Activated T-helper 2 cell treated with anti-CD3 and anti-CD28 coated beads, Interferon-gamma antibody, Interleukin-2, Interleukin-4, amounts not matched to agents 10 μg/mL and 5 μg/mL and 100 μg/mL, durations not matched to agents 14 hours and 24 hours and 36 hours (primary cell): ENCODE results near the gene KDM4B. TPM values are rescaled to one million over a fixed set of nuclear protein-coding genes. Genes with fewer than 3 reads are reported as not detected.
"Not testable (repeated sequence)": the region's sequence is repeated elsewhere in the genome, so short reads cannot be mapped to it uniquely, and the experiment has no call there.

Experiments
- DNase-seq: peaks from one replicate; pipeline ENCODE4 v3.0.0; 2021; ENCODE audit warnings: low spot score
- H3K27ac Mint-ChIP-seq: one replicate; pipeline ENCODE4 v1.8.0; 2021; ENCODE audit warnings: mixed read lengths
- H3K27me3 Mint-ChIP-seq: one replicate; pipeline ENCODE4 v1.8.0; 2021; ENCODE audit warnings: low read depth, mixed read lengths
- H3K36me3 Mint-ChIP-seq: one replicate; pipeline ENCODE4 v1.8.0; 2021; ENCODE audit warnings: low read depth, mixed read lengths
- H3K4me1 Mint-ChIP-seq: one replicate; pipeline ENCODE4 v1.8.0; 2021; ENCODE audit warnings: low read depth, mixed read lengths
- H3K4me3 Mint-ChIP-seq: one replicate; pipeline ENCODE4 v1.8.0; 2021; ENCODE audit warnings: low read depth, mild to moderate bottlenecking, moderate library complexity, mixed read lengths
- H3K9me3 Mint-ChIP-seq: one replicate; pipeline ENCODE4 v1.8.0; 2021; ENCODE audit warnings: mixed read lengths
- intact Hi-C: fragments of 100-400 bp; cut with micrococcal nuclease; formaldehyde crosslinking; loops from one replicate; pipeline ENCODE4 v1.15.1; 2023
- total RNA-seq: library from RNA; stranded (reverse); gene quantifications from 2 replicates; pipeline ENCODE4 v1.2.3, GENCODE V29; 2022

KDM4B gene
- total RNA-seq, 1 donor from 2014 or later, result 51.7 TPM

GRCh38 chr19:5181329-5181728 is 212.4 kb downstream of the KDM4B start:
- no peak for DNase-seq
- Mint-ChIP-seq H3K27me3 (no peaks in the 10 kb centered on the region), H3K27ac (no peak overlapping the region), H3K9me3 (no peaks in the 10 kb centered on the region), H3K4me3 (no peak overlapping the region), H3K36me3 (no peaks in the 10 kb centered on the region), H3K4me1 (no peaks in the 10 kb centered on the region)
- intact Hi-C loops, result no loop called here

DNA sequence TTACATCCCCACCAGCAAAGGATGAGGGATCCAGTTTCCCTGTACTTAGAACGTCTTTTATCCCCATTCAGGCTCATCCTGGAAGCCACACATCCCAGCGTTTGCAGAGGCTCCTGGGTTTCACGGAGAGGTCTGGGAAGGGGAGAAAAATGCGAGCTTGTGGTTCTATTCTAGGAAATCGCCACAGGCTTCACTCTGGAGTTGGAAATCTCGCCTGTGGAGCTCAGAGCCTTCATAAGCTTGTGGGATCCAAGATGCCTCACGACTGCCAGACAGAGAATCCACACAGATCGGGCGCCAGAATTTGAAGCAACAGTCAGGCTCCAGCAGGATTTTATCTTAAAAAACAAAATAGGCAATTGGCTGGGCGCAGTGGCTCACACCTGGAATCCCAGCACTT is 213.8 kb downstream of the KDM4B start:
- Mint-ChIP-seq H3K4me1 (no peaks in the 10 kb centered on the region), H3K36me3 (no peaks in the 10 kb centered on the region), H3K4me3 (no peak overlapping the region), H3K27ac (no peak overlapping the region), H3K27me3 (no peaks in the 10 kb centered on the region), H3K9me3 (no peaks in the 10 kb centered on the region)
- DNase-seq, result no peak
- intact Hi-C loops, result no loop called here

DNA sequence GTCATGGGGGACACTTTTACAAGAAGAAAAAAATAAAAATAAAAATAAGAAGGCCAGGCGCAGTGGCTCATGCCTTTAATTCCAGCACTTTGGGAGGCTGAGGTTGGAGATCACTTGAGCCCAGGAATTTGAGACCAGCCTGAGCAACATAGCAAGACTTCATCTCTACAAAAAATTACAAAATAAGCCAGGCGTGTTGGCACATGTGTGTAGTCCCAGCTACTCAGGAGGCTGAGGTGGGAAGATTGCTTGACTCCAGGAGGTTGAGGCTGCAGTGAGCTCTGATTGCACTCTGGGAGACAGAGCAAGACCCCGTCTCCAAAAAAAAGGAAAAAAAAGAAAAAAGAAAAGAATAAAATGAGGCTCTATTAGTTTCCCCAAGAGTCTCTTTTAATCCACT is 214.7 kb downstream of the KDM4B start:
- H3K4me3 Mint-ChIP-seq, result no peak overlapping the region
- DNase-seq, result no peak
- no peaks in the 10 kb centered on the region for H3K4me1 Mint-ChIP-seq
- no peak overlapping the region for H3K27ac Mint-ChIP-seq
- no peaks in the 10 kb centered on the region for H3K36me3 Mint-ChIP-seq
- intact Hi-C loops, result no loop called here
- no peaks in the 10 kb centered on the region for H3K9me3 Mint-ChIP-seq
- no peaks in the 10 kb centered on the region for H3K27me3 Mint-ChIP-seq

DNA sequence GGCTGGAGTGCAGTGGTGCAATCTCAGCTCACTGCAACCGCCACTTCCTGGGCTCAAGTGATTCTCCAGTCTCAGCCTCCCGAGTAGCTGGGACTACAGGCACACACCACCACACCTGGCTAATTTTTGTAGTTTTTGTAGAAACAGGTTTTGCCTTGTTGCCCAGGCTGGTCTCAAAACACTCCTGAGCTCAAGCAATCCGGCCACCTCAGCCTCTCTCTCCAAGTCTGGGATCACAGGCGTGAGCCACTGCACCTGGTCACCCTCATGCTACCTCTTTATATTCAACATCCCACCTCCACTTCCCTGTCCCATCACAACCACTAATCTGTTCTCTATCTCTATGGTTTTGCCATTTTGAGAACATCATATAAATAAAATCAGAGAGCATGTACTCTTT is 216.0 kb downstream of the KDM4B start:
- no peaks in the 10 kb centered on the region for H3K9me3 Mint-ChIP-seq
- H3K4me3 Mint-ChIP-seq, result no peak overlapping the region
- H3K27ac Mint-ChIP-seq, result no peak overlapping the region
- intact Hi-C loops, result no loop called here
- no peak for DNase-seq
- H3K27me3 Mint-ChIP-seq, result no peaks in the 10 kb centered on the region
- H3K36me3 Mint-ChIP-seq, result no peaks in the 10 kb centered on the region
- no peaks in the 10 kb centered on the region for H3K4me1 Mint-ChIP-seq

- no peak overlapping the region for H3K27ac Mint-ChIP-seq
- no peaks in the 10 kb centered on the region for H3K4me1 Mint-ChIP-seq
- H3K9me3 Mint-ChIP-seq, result no peaks in the 10 kb centered on the region
- H3K36me3 Mint-ChIP-seq, result no peaks in the 10 kb centered on the region
- intact Hi-C loops, result no loop called here
- no peak for DNase-seq
- H3K4me3 Mint-ChIP-seq, result no peak overlapping the region
- no peaks in the 10 kb centered on the region for H3K27me3 Mint-ChIP-seq
Observed at GRCh38 chr19:5186293-5187050, 217.6 kb downstream of the KDM4B start.

DNA sequence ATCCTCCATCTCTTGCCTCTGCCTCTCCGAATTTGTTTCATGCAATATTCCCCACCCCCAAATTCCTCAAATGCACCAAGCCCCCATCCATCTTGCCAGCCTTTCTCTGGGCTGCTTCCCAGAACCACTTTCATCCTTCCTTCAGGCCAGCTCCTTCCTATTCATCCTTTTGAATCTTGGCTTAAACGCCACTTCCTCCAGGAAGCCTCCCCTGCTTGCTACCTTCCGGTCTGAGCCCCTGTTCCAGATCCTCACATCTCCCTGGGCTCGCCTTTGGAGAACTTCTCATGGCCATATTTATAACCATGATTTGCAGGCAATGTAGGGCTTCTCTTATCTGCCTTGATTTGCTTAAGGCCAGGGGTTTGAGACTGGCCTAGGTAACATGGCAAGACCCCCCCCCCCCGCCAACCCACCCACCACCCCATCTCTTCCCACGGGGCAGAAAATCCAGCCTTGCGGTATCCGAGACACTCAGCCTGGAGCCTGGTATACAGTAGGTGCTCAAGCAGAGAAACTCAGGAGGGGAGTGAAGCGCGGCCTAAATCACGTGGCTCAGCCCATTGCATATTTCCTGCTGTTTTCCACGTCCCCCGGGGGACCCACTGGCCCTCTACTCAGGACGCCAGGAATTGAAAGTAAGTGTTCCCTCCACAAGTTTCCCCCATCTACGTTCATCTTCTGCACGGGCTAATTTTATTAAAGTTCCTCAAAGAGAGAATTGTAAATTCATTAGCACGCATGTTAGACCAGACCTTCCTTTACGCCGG is 219.8 kb downstream of the KDM4B start:
- H3K9me3 Mint-ChIP-seq, result no peaks in the 10 kb centered on the region
- H3K4me3 Mint-ChIP-seq, result no peak overlapping the region
- no peaks in the 10 kb centered on the region for H3K4me1 Mint-ChIP-seq
- no peaks in the 10 kb centered on the region for H3K36me3 Mint-ChIP-seq
- H3K27ac Mint-ChIP-seq, result no peak overlapping the region
- DNase-seq, result no peak
- intact Hi-C loops, result no loop called here
- no peaks in the 10 kb centered on the region for H3K27me3 Mint-ChIP-seq

- Mint-ChIP-seq H3K36me3 (no peaks in the 10 kb centered on the region), H3K9me3 (no peaks in the 10 kb centered on the region), H3K27me3 (no peaks in the 10 kb centered on the region), H3K4me3 (no peak overlapping the region), H3K27ac (no peak overlapping the region), H3K4me1 (no peaks in the 10 kb centered on the region)
- DNase-seq, result no peak
- intact Hi-C loops, result no loop called here
Observed at GRCh38 chr19:5189318-5189607, 220.3 kb downstream of the KDM4B start.

DNA sequence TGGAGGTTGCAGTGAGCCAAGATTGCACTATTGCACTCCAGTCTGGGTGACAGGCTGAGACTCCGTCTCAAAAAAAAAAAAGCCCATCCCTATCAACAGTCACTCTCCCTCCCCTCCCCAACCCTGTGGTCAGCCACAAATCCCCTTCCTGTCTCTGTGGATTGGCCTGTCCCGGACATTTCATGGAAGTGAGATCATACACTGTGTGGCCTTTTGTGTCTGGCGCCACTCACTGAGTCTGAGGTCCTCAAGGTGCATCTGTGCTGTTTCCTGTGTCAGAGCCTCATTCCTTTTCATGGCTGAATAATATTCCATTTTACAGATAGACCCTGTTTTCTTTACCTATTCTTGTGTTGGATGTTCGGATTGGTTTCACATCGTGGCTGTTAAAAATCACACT is 222.2 kb downstream of the KDM4B start:
- DNase-seq, result no peak
- Mint-ChIP-seq H3K9me3 (no peaks in the 10 kb centered on the region), H3K27ac (no peak overlapping the region), H3K4me1 (no peaks in the 10 kb centered on the region), H3K36me3 (no peaks in the 10 kb centered on the region), H3K27me3 (no peaks in the 10 kb centered on the region), H3K4me3 (no peak overlapping the region)
- intact Hi-C loops, result no loop called here

DNA sequence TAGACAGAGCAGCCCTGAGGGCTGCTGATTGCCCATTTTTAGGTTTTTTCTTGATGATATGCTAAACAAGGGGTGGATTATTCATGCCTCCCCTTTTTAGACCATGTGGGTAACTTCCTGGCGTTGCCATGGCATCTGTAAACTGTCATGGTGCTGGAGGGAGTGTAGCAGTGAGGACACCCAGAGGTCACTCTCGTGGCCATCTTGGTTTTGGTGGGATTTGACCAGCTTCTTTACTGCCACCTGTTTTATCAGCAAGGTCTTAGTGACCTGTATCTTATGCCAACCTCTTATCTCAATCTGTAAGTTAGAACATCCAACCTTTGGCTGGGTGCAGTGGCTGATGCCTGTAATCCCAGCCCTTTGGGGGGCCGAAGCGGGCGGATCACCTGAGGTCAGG is 223.7 kb downstream of the KDM4B start:
- no peak overlapping the region for H3K4me3 Mint-ChIP-seq
- H3K36me3 Mint-ChIP-seq, result no peaks in the 10 kb centered on the region
- no peaks in the 10 kb centered on the region for H3K27me3 Mint-ChIP-seq
- no peaks in the 10 kb centered on the region for H3K9me3 Mint-ChIP-seq
- H3K4me1 Mint-ChIP-seq, result no peaks in the 10 kb centered on the region
- intact Hi-C loops, result no loop called here
- no peak for DNase-seq
- no peak overlapping the region for H3K27ac Mint-ChIP-seq

- Mint-ChIP-seq H3K27me3 (no peaks in the 10 kb centered on the region), H3K4me1 (no peaks in the 10 kb centered on the region), H3K27ac (no peak overlapping the region), H3K9me3 (no peaks in the 10 kb centered on the region), H3K36me3 (no peaks in the 10 kb centered on the region), H3K4me3 (no peak overlapping the region)
- no peak for DNase-seq
- intact Hi-C loops, result no loop called here
Observed at GRCh38 chr19:5193192-5193591, 224.3 kb downstream of the KDM4B start.

DNA sequence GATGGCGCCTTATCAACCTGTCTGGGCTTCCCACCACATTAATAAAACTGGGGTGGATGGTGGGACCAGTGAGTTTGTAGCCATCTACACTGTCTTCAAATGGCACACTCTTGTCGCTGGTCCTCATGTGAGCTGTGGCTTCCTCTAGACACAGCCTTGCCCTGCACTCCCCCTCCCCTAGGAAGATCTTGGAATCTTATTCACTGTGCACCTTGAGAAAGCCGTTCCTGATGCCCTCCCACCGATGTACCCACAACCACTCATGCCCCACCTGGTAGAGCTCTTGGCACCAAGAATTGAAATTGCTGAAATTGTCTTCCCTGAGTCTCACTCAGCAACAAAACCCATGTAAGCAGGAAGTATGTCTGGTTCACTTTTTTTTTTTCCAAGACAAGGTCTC is 225.7 kb downstream of the KDM4B start:
- no peaks in the 10 kb centered on the region for H3K36me3 Mint-ChIP-seq
- no peaks in the 10 kb centered on the region for H3K9me3 Mint-ChIP-seq
- H3K27me3 Mint-ChIP-seq, result no peaks in the 10 kb centered on the region
- no peaks in the 10 kb centered on the region for H3K4me1 Mint-ChIP-seq
- H3K27ac Mint-ChIP-seq, result no peak overlapping the region
- no peak overlapping the region for H3K4me3 Mint-ChIP-seq
- intact Hi-C loops, result no loop called here
- DNase-seq, result no peak

GRCh38 chr19:5195587-5195986 is 226.7 kb downstream of the KDM4B start:
- H3K27me3 Mint-ChIP-seq, H3K4me3 Mint-ChIP-seq, H3K36me3 Mint-ChIP-seq, H3K27ac Mint-ChIP-seq, H3K9me3 Mint-ChIP-seq, intact Hi-C loops, H3K4me1 Mint-ChIP-seq, DNase-seq: not testable (repeated sequence)

GRCh38 chr19:5196832-5197231 is 227.9 kb downstream of the KDM4B start:
- H3K36me3 Mint-ChIP-seq, result peaks cover 2% of the 10 kb centered on the region
- peaks cover 12% of the 10 kb centered on the region for H3K9me3 Mint-ChIP-seq
- intact Hi-C loops, result no loop called here
- H3K4me3 Mint-ChIP-seq, result no peak overlapping the region
- no peaks in the 10 kb centered on the region for H3K4me1 Mint-ChIP-seq
- no peaks in the 10 kb centered on the region for H3K27me3 Mint-ChIP-seq
- DNase-seq, result no peak
- H3K27ac Mint-ChIP-seq, result no peak overlapping the region
